ACHN (cell line): ENCODE measurements around the gene ITFG1.
"Not testable (repeated sequence)": the region's sequence is repeated elsewhere in the genome, so short reads cannot be mapped to it uniquely, and the experiment has no call there.

Experiments used
- DNase-seq: peaks from one replicate; pipeline ENCODE4 v3.0.0-alpha.2; 2015
- in situ Hi-C: cut with HindIII; loops from 2 replicates; pipeline ENCODE4 v1.10.0; 2017; ENCODE audit warnings: low sequenced_read_pairs, low pct_ligation_motif_present, low pct_unique_long_range_greater_than_20kb

ITFG1 gene

GRCh38 chr16:47476654-47477345, 15.9 kb upstream of the ITFG1 start:
- DNase-seq = no peak
- in situ Hi-C loops = no loop called here

GRCh38 chr16:47475786-47476185, 14.9 kb upstream of the ITFG1 start:
- no peak for DNase-seq
- in situ Hi-C loops = no loop called here

- DNase-seq = no peak
- in situ Hi-C loops = no loop called here
These were observed 12.9 kb upstream of the ITFG1 start for GRCh38 chr16:47473792-47474191.

- in situ Hi-C loops, DNase-seq: not testable (repeated sequence)
These were observed 12.1 kb upstream of the ITFG1 start for GRCh38 chr16:47473004-47473403.

- no peak for DNase-seq
- in situ Hi-C loops = no loop called here
These were observed 9.9 kb upstream of the ITFG1 start for GRCh38 chr16:47470810-47471209.

- no peak for DNase-seq
- in situ Hi-C loops = no loop called here
These were observed 9.3 kb upstream of the ITFG1 start for GRCh38 chr16:47470211-47470610.

GRCh38 chr16:47469227-47469626, 8.4 kb upstream of the ITFG1 start:
- DNase-seq = no peak
- in situ Hi-C loops = no loop called here

GRCh38 chr16:47468070-47468689, 7.3 kb upstream of the ITFG1 start:
- DNase-seq, in situ Hi-C loops: not testable (repeated sequence)

GRCh38 chr16:47467501-47467900, 6.6 kb upstream of the ITFG1 start:
- no peak for DNase-seq
- in situ Hi-C loops = no loop called here

GRCh38 chr16:47465919-47466630, 5.2 kb upstream of the ITFG1 start:
- in situ Hi-C loops = no loop called here
- DNase-seq = no peak

- in situ Hi-C loops = no loop called here
- no peak for DNase-seq
These were observed 3.1 kb upstream of the ITFG1 start for GRCh38 chr16:47463771-47464624.

GRCh38 chr16:47461598-47462266, 869 bp upstream of the ITFG1 start:
- in situ Hi-C loops = no loop called here
- peak; percentile 65 for DNase-seq

GRCh38 chr16:47460359-47460710, 528 bp downstream of the ITFG1 start:
- peak; percentile 48 for DNase-seq
- in situ Hi-C loops = no loop called here

- in situ Hi-C loops = no loop called here
These were observed 1.3 kb downstream of the ITFG1 start for GRCh38 chr16:47459603-47460002.

GRCh38 chr16:47458331-47458730, 2.5 kb downstream of the ITFG1 start:
- in situ Hi-C loops = no loop called here
- DNase-seq = no peak

More at GRCh38 chr16:47459603-47460002, 1.3 kb downstream of the ITFG1 start:
- DNase-seq = no peak

GRCh38 chr16:47449788-47450187, 11.1 kb downstream of the ITFG1 start:
- peak; percentile 34 for DNase-seq
- in situ Hi-C loops = no loop called here

GRCh38 chr16:47448830-47449575, 11.9 kb downstream of the ITFG1 start:
- in situ Hi-C loops = no loop called here
- DNase-seq = no peak

GRCh38 chr16:47446431-47446830, 14.4 kb downstream of the ITFG1 start:
- in situ Hi-C loops = no loop called here
- no peak for DNase-seq
